ENCODE data around the gene RRP12. TPM values are rescaled to one million over a fixed set of nuclear protein-coding genes. Genes with fewer than 3 reads are reported as not detected.

Gene RRP12
- total and polyA plus RNA-seq, 9 of the 15 experiments (the other 6 are each of a cell fraction or from before 2014, with no cell fraction given), result 4.6 to 68.2 (median 21.8) TPM

GRCh38 chr10:97434557-97434956 is 33.4 kb upstream of the RRP12 start:
- ATAC-seq, result peak; percentile 13; the same call in 1 of the 3 replicates
- BruUV-seq (replicated peaks), result no TSS peak
- WGBS (ENCODE audit: insufficient coverage, low coverage, missing lambda C conversion rate), result 90% methylated on average over 1 of the region's 1 CpG
- no peak for TF ChIP-seq ZC3H8 (IDR thresholded peaks at IDR 0.05)
- TF ChIP-seq TAF7 (tag; IDR thresholded peaks at IDR 0.05), result no peak
- no peak for TF ChIP-seq ETV1 (tag; conservative IDR thresholded peaks at IDR 0.05; ENCODE audit: low read depth)
- no peak for TF ChIP-seq FOXJ3 (CRISPR knock-in tag; IDR thresholded peaks at IDR 0.05)
- TF ChIP-seq ZNF239 (CRISPR knock-in tag; IDR thresholded peaks at IDR 0.05), result no peak
- no peak for TF ChIP-seq SAFB2 (IDR thresholded peaks at IDR 0.05; ENCODE audit: borderline replicate concordance, low read depth, low read length, severe bottlenecking)
- peaks cover 11% of the 10 kb centered on the region for H3K79me2 ChIP-seq (ENCODE audit: control insufficient read depth, insufficient read depth, low read length)
- ChIA-PET CTCF (ENCODE audit: low intra/inter-chr PET ratio) (no interaction called here), POLR2A (interaction anchor here (0.6 to 1.6 kb wide), 2 partner anchors 11 to 33 kb away, joined by 3 read pairs; partner anchors contain the start of gene RRP12)
- no peak overlapping the region for H3K9ac ChIP-seq (ENCODE audit: insufficient read depth in 1 of 2, low read depth in 2 of 2, low read length in 2 of 2)
- in situ Hi-C loops (cut with MboI), result no loop called here
- H3K27me3 ChIP-seq (ENCODE audit: control insufficient read depth in 2 of 2, insufficient read depth in 2 of 2, low read length in 2 of 2), result no peaks in the 10 kb centered on the region
- H3K4me2 ChIP-seq (ENCODE audit: insufficient read depth, low read length), result no peak overlapping the region
- H4K20me1 ChIP-seq (replicated peaks; ENCODE audit: control insufficient read depth, insufficient read depth, low read length), result 0 out of 2 replicates have a peak, but pooled peaks cover 6% of the 10 kb centered on the region
- no peaks in the 10 kb centered on the region for H3K4me1 ChIP-seq (replicated peaks in 1 of 2; ENCODE audit: control insufficient read depth in 2 of 2, insufficient read depth in 2 of 2, low read length in 2 of 2)
- no peaks in the 10 kb centered on the region for H3K9me3 ChIP-seq (replicated peaks; ENCODE audit: control insufficient read depth, insufficient read depth, low read depth, low read length)
- H3K36me3 ChIP-seq (ENCODE audit: control insufficient read depth, insufficient read depth, low read length), result peaks cover 69% of the 10 kb centered on the region
- no peak for FAIRE-seq
- no peak overlapping the region for H3K27ac ChIP-seq (ENCODE audit: extremely low read depth, low read depth, low read length)
- intact Hi-C loops (cut with micrococcal nuclease), result no loop called here
- H2AFZ ChIP-seq (ENCODE audit: low read depth, low read length), result no peak overlapping the region
- no peak for DNase-seq (ENCODE audit: extremely low read depth in 1 of 4, low spot score in 3 of 4)
- no peak overlapping the region for H3K4me3 ChIP-seq
- no peaks in the 10 kb centered on the region for H3K9me1 ChIP-seq (ENCODE audit: control insufficient read depth, insufficient read depth, low read length)

GRCh38 chr10:97434055-97434454 is 32.9 kb upstream of the RRP12 start:
- H3K36me3 ChIP-seq (ENCODE audit: control insufficient read depth, insufficient read depth, low read length), result peaks cover 70% of the 10 kb centered on the region
- ATAC-seq (peak; percentile 68), DNase-seq (ENCODE audit: extremely low read depth in 1 of 4, low spot score in 3 of 4) (no peak), FAIRE-seq (no peak)
- H3K27me3 ChIP-seq (ENCODE audit: control insufficient read depth in 2 of 2, insufficient read depth in 2 of 2, low read length in 2 of 2), result no peaks in the 10 kb centered on the region
- H3K4me2 ChIP-seq (ENCODE audit: insufficient read depth, low read length), result no peak overlapping the region
- H3K9ac ChIP-seq (ENCODE audit: insufficient read depth in 1 of 2, low read depth in 2 of 2, low read length in 2 of 2), result no peak overlapping the region
- 0 out of 2 replicates have a peak, but pooled peaks cover 8% of the 10 kb centered on the region for H4K20me1 ChIP-seq (replicated peaks; ENCODE audit: control insufficient read depth, insufficient read depth, low read length)
- BruUV-seq (replicated peaks), result no TSS peak
- no peaks in the 10 kb centered on the region for H3K9me1 ChIP-seq (ENCODE audit: control insufficient read depth, insufficient read depth, low read length)
- ChIA-PET POLR2A (interaction anchor here (0.6 to 1.6 kb wide), 4 partner anchors 9 to 33 kb away, joined by 3 to 5 read pairs (median 3); partner anchors contain the start of gene RRP12), CTCF (ENCODE audit: low intra/inter-chr PET ratio) (no interaction called here)
- H2AFZ ChIP-seq (ENCODE audit: low read depth, low read length), result no peak overlapping the region
- peaks cover 2 to 4% of the 10 kb centered on the region in 2 experiments; a peak in 2 of 5 replicates for H3K4me1 ChIP-seq (replicated peaks in 1 of 2; ENCODE audit: control insufficient read depth in 2 of 2, insufficient read depth in 2 of 2, low read length in 2 of 2)
- peaks cover 16% of the 10 kb centered on the region for H3K79me2 ChIP-seq (ENCODE audit: control insufficient read depth, insufficient read depth, low read length)
- no peaks in the 10 kb centered on the region for H3K9me3 ChIP-seq (replicated peaks; ENCODE audit: control insufficient read depth, insufficient read depth, low read depth, low read length)
- no peak overlapping the region for H3K27ac ChIP-seq (ENCODE audit: extremely low read depth, low read depth, low read length)
- intact Hi-C loops (cut with micrococcal nuclease), result no loop called here
- H3K4me3 ChIP-seq, result no peak overlapping the region
- in situ Hi-C loops (cut with MboI), result no loop called here
- TF ChIP-seq TCF3 (CRISPR knock-in tag; IDR thresholded peaks at IDR 0.05) (no peak), ZNF146 (CRISPR knock-in tag; IDR thresholded peaks at IDR 0.05; ENCODE audit: unreplicated experiment) (no peak), THRAP3 (IDR thresholded peaks at IDR 0.05; ENCODE audit: borderline replicate concordance) (no peak), POLR2G (IDR thresholded peaks at IDR 0.05; ENCODE audit: low read depth, low read length) (peak; percentile 1; the same call in 1 of the 2 replicates)

Data from K562 (cell line).